Stomach (tissue), 9 donors: Measurements from ENCODE around the gene ZNF462. TPM values are rescaled to one million over a fixed set of nuclear protein-coding genes. Genes with fewer than 3 reads are reported as not detected.

Experiments used
- DNase-seq, 2 donors: peaks; one replicate each; pipeline versions ENCODE4 v3.0.0 to v3.0.0-alpha.2; 2013 to 2019
- H3K27ac ChIP-seq, 5 donors: fragments of 200-600 bp in 4 of 5; sonication (generic) in 4 of 5; one replicate each; pipeline ENCODE4 v1.5.1; 2013 to 2019; ENCODE audit warnings: mild to moderate bottlenecking in 1 of 5, moderate library complexity in 1 of 5
- H3K27me3 ChIP-seq, 3 donors: fragments of 200-600 bp; sonication (generic); one replicate each; pipeline ENCODE4 v1.5.1; 2017 to 2019; ENCODE audit warnings: mixed run types in 1 of 3
- H3K36me3 ChIP-seq, 4 donors: fragments of 200-600 bp; sonication (generic); 1 replicate in 3 of 4; 2 replicates in 1 of 4; pipeline ENCODE4 v1.5.1; 2016 to 2019
- H3K4me1 ChIP-seq, 4 donors: fragments of 200-600 bp; sonication (generic); one replicate each; pipeline ENCODE4 v1.5.1; 2016 to 2019
- H3K4me3 ChIP-seq, 4 donors: fragments of 200-600 bp; sonication (generic) in 3 of 4; one replicate each; pipeline ENCODE4 v1.5.1; 2016 to 2019; ENCODE audit warnings: mild to moderate bottlenecking in 1 of 4
- H3K9me3 ChIP-seq, 4 donors: fragments of 200-600 bp; sonication (generic); one replicate each; pipeline ENCODE4 v1.5.1; 2016 to 2019
- CTCF ChIP-seq, 7 experiments: fragments of 450-650 bp in 4 of 7; fragments of 200-600 bp in 3 of 7; sonication (generic) in 3 of 7; IDR thresholded peaks; one replicate each; pipeline ENCODE4 v1.5.1; 2016 to 2019; ENCODE audit warnings: antibody characterized with exemption in 7 of 7, control low read depth in 2 of 7, mild to moderate bottlenecking in 1 of 7
- EP300 ChIP-seq: sonication (generic); formaldehyde crosslinking; IDR thresholded peaks from one replicate; pipeline ENCODE4 v1.6.1; 2017; ENCODE audit warnings: antibody characterized with exemption
- POLR2A ChIP-seq, 4 donors: fragments of 450-650 bp; IDR thresholded peaks; one replicate each; pipeline ENCODE4 v1.6.1; 2016; ENCODE audit warnings: antibody characterized with exemption in 4 of 4, control low read depth in 2 of 4, mild to moderate bottlenecking in 1 of 4, moderate library complexity in 1 of 4
- POLR2AphosphoS5 ChIP-seq, 3 donors: sonication (generic); formaldehyde crosslinking; IDR thresholded peaks; one replicate each; pipeline ENCODE4 v1.6.1; 2016; ENCODE audit warnings: antibody characterized with exemption in 3 of 3
- WGBS, 5 donors: extraction: QIAGEN DNeasy Blood & Tissue Kit in 3 of 5; methylation state at CpG; one replicate each; pipeline versions ENCODE4 v1.1.5 to v1.1.7; 2013 to 2018; 5-methylcytosine and 5-hydroxymethylcytosine counted together
- intact Hi-C: fragments of 100-400 bp; cut with DNase I; formaldehyde crosslinking; loops from one replicate; pipeline ENCODE4 v1.15.1; 2023; ENCODE audit warnings: low total_unique reads
- polyA plus RNA-seq, 3 donors: library from polyadenylated mRNA; stranded (reverse); fragments of 200-250 nt; gene quantifications; one replicate each; pipeline ENCODE4 v1.2.3, GENCODE V29; 2013
- total RNA-seq, 5 donors: library from RNA; depleted of rRNA; stranded (reverse); fragments of >200 nt; gene quantifications; one replicate each; pipeline versions ENCODE4 v1.1.0 to v1.2.3, GENCODE V29; 2014 to 2016
- donor health status: healthy with polysubstance abuse.
- donor health status: Bipolar disorder and iron deficiency.
- donor health status: healthy.

The ZNF462 gene
- total and polyA plus RNA-seq, 8 donors, result 0.50 to 60.1 (median 10.1) TPM

GRCh38 chr9:106992186-106992585 lies 129.2 kb downstream of the ZNF462 start:
- Histone ChIP-seq H3K9me3 (no peaks in the 10 kb centered on the region), H3K27ac (no peak overlapping the region), H3K36me3 (peaks cover 0 to 22% (median 8%) of the 10 kb centered on the region in 4 donors), H3K4me1 (no peaks in the 10 kb centered on the region), H3K4me3 (no peak overlapping the region), H3K27me3 (no peaks in the 10 kb centered on the region)
- WGBS, 5 donors, result 93 to 97% (median 96%) methylated on average over 5 of the region's 5 CpGs
- DNase-seq, result no peak
- intact Hi-C loops, result no loop called here
- TF ChIP-seq EP300 (no peak), POLR2A (IDR thresholded peaks at IDR 0.05) (no peak), CTCF (IDR thresholded peaks at IDR 0.05) (no peak), POLR2AphosphoS5 (IDR thresholded peaks at IDR 0.05) (no peak)

DNA sequence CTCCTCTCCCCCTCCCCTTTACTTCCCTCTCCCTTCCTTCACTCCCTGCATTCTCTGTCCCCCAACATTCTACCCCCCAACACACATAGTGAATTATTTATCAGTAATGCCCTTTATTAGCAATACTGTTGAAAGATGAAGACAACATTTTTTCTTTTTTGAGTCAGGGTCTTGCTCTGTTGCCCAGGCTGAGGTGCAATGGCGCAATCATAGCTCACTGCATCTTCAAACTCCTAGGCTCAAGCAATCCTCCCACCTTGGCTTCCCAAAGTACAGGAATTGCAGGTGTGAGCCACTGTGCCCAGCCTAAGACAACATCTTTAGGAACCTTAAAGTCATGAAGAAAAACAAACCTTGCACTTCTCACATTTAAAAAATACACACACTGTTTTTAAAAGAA lies 130.6 kb downstream of the ZNF462 start:
- WGBS, 5 donors, result 89 to 100% (median 96%) methylated on average over 1 of the region's 1 CpG
- Histone ChIP-seq H3K4me1 (no peaks in the 10 kb centered on the region), H3K4me3 (no peak overlapping the region), H3K36me3 (peaks cover 0 to 13% (median 4%) of the 10 kb centered on the region in 4 donors), H3K9me3 (no peaks in the 10 kb centered on the region), H3K27me3 (no peaks in the 10 kb centered on the region), H3K27ac (no peak overlapping the region)
- no peak for TF ChIP-seq CTCF (IDR thresholded peaks at IDR 0.05)
- TF ChIP-seq EP300, result no peak
- TF ChIP-seq POLR2A (IDR thresholded peaks at IDR 0.05), result no peak
- TF ChIP-seq POLR2AphosphoS5 (IDR thresholded peaks at IDR 0.05), result no peak
- intact Hi-C loops, result no loop called here
- DNase-seq, result no peak

DNA sequence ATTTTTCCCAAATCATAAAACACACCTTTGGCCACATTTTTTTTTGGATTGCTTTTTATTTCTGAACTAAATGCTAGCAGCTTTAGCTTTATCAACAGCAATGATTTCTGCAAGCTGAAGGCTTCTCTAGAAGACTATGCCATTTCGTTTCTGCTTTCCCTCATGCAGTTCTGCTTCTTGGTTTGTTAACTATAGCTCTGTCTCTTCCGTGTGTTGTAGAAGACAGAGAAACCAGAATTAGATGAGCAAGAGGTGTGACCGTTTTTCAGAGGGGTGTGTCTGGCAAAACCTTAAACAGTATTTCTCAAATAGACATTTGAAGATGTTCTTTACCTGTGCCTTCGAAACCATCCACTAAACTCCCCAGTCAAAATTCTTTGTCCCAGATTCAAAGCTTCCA lies 131.5 kb downstream of the ZNF462 start:
- TF ChIP-seq POLR2A (IDR thresholded peaks at IDR 0.05) (no peak), EP300 (no peak), POLR2AphosphoS5 (IDR thresholded peaks at IDR 0.05) (no peak), CTCF (IDR thresholded peaks at IDR 0.05) (no peak)
- WGBS, 5 donors, result 74 to 85% (median 80%) methylated on average over 4 of the region's 4 CpGs
- Histone ChIP-seq H3K9me3 (no peaks in the 10 kb centered on the region), H3K4me1 (no peaks in the 10 kb centered on the region), H3K27me3 (no peaks in the 10 kb centered on the region), H3K27ac (no peak overlapping the region), H3K4me3 (no peak overlapping the region), H3K36me3 (peaks cover 0 to 5% (median 0%) of the 10 kb centered on the region in 4 donors)
- no peak for DNase-seq
- intact Hi-C loops, result no loop called here

GRCh38 chr9:107000218-107000617 lies 137.3 kb downstream of the ZNF462 start:
- Histone ChIP-seq H3K36me3 (peaks cover 0 to 8% (median 3%) of the 10 kb centered on the region in 4 donors), H3K27me3 (no peaks in the 10 kb centered on the region), H3K4me1 (no peaks in the 10 kb centered on the region), H3K4me3 (no peak overlapping the region), H3K9me3 (no peaks in the 10 kb centered on the region), H3K27ac (no peak overlapping the region)
- no peak for DNase-seq
- WGBS, 5 donors, result 87 to 97% (median 96%) methylated on average over 3 of the region's 3 CpGs
- TF ChIP-seq CTCF (IDR thresholded peaks at IDR 0.05) (no peak), POLR2A (IDR thresholded peaks at IDR 0.05) (no peak), POLR2AphosphoS5 (IDR thresholded peaks at IDR 0.05) (no peak), EP300 (no peak)
- intact Hi-C loops, result no loop called here
